HG02885 (cell line): ENCODE results near the gene GNG10.

Experiments
- ATAC-seq: cut with Tn5 transposase; IDR thresholded peaks from one replicate; pipeline ENCODE4 v1.9.1; 2021; ENCODE audit warnings: mild to moderate bottlenecking; ENCODE audit not compliant: unreplicated experiment, poor library complexity

GNG10 gene

GRCh38 chr9:111715471-111715870 lies 54.1 kb downstream of the GNG10 start:
- ATAC-seq, result no peak

- no peak for ATAC-seq
These were observed 58.1 kb downstream of the GNG10 start for GRCh38 chr9:111719541-111719940.
